Mesenchymal stem cell (in vitro differentiated cells and primary cell): ENCODE results near the gene MEMO1.
"Not testable (repeated sequence)": the region's sequence is repeated elsewhere in the genome, so short reads cannot be mapped to it uniquely, and the experiment has no call there.

ENCODE experiments used
- DNase-seq: peaks from one replicate; pipeline ENCODE4 v3.0.0-alpha.2; 2013
- H2AFZ ChIP-seq: one replicate; pipeline ENCODE4 v1.6.1; 2013; ENCODE audit warnings: low read depth, mild to moderate bottlenecking, control low read depth, inconsistent platforms, low read length, moderate library complexity
- H2AK5ac ChIP-seq: 2 replicates; pipeline ENCODE4 v1.6.1; 2013; ENCODE audit warnings: low read length, moderate library complexity, mild to moderate bottlenecking, inconsistent platforms; ENCODE audit not compliant: severe bottlenecking
- H2BK120ac ChIP-seq: one replicate; pipeline ENCODE4 v1.6.1; 2013; ENCODE audit warnings: low read depth, mild to moderate bottlenecking, inconsistent platforms, low read length, moderate library complexity
- H2BK12ac ChIP-seq, 2 experiments: one replicate each; pipeline ENCODE4 v1.6.1; 2013; ENCODE audit warnings: inconsistent platforms in 2 of 2, low read length in 2 of 2, mild to moderate bottlenecking in 2 of 2, moderate library complexity in 2 of 2, control low read depth in 1 of 2
- H2BK15ac ChIP-seq: one replicate; pipeline ENCODE4 v1.6.1; 2013; ENCODE audit warnings: mild to moderate bottlenecking, low read depth, inconsistent platforms; ENCODE audit not compliant: poor library complexity, severe bottlenecking
- H2BK5ac ChIP-seq: 2 replicates; pipeline ENCODE4 v1.6.1; 2013; ENCODE audit warnings: low read depth, mild to moderate bottlenecking, low read length, control low read depth, inconsistent platforms; ENCODE audit not compliant: poor library complexity, severe bottlenecking
- H3K14ac ChIP-seq, 2 experiments: one replicate each; pipeline ENCODE4 v1.6.1; 2013; ENCODE audit warnings: inconsistent platforms in 2 of 2, low read length in 2 of 2, control low read depth in 1 of 2, mild to moderate bottlenecking in 1 of 2, moderate library complexity in 1 of 2
- H3K18ac ChIP-seq, 2 experiments: one replicate each; pipeline ENCODE4 v1.6.1; 2013; ENCODE audit warnings: inconsistent platforms in 2 of 2, low read length in 2 of 2, control low read depth in 1 of 2, low read depth in 1 of 2, mild to moderate bottlenecking in 1 of 2
- H3K23ac ChIP-seq, 2 experiments: one replicate each; pipeline ENCODE4 v1.6.1; 2013; ENCODE audit warnings: inconsistent platforms in 2 of 2, low read length in 2 of 2, mild to moderate bottlenecking in 2 of 2, moderate library complexity in 2 of 2, control low read depth in 1 of 2
- H3K27ac ChIP-seq: 2 replicates; pipeline ENCODE4 v1.5.1; 2013; ENCODE audit warnings: mild to moderate bottlenecking, moderate library complexity, low read length, control low read depth, inconsistent platforms; ENCODE audit not compliant: poor library complexity, severe bottlenecking
- H3K27me3 ChIP-seq, 2 experiments: 2 replicates each; pipeline versions ENCODE4 v1.6.1 to v1.7.0; 2013; ENCODE audit warnings: low read length in 2 of 2, mild to moderate bottlenecking in 2 of 2, moderate library complexity in 2 of 2, control low read depth in 1 of 2, inconsistent platforms in 1 of 2; ENCODE audit not compliant: control insufficient read depth in 1 of 2, insufficient read depth in 1 of 2
- H3K36me3 ChIP-seq, 2 experiments: 2 replicates each; pipeline versions ENCODE4 v1.6.1 to v1.7.0; 2013; ENCODE audit warnings: low read length in 2 of 2, control low read depth in 1 of 2, inconsistent platforms in 1 of 2, low read depth in 1 of 2, mild to moderate bottlenecking in 1 of 2; ENCODE audit not compliant: insufficient read depth in 2 of 2, control insufficient read depth in 1 of 2
- H3K4ac ChIP-seq, 2 experiments: one replicate each; pipeline ENCODE4 v1.6.1; 2013; ENCODE audit warnings: inconsistent platforms in 2 of 2, low read length in 2 of 2, mild to moderate bottlenecking in 2 of 2, moderate library complexity in 2 of 2, control low read depth in 1 of 2, low read depth in 1 of 2
- H3K4me1 ChIP-seq: 2 replicates; pipeline ENCODE4 v1.6.1; 2013; ENCODE audit warnings: low read depth, low read length, control low read depth; ENCODE audit not compliant: control insufficient read depth, insufficient read depth
- H3K4me2 ChIP-seq: 2 replicates; pipeline ENCODE4 v1.6.1; 2013; ENCODE audit warnings: low read length, mild to moderate bottlenecking, inconsistent platforms; ENCODE audit not compliant: poor library complexity, severe bottlenecking
- H3K4me3 ChIP-seq, 2 experiments: 2 replicates each; pipeline versions ENCODE4 v1.5.1 to v1.7.0; 2013; ENCODE audit warnings: low read length in 2 of 2, mild to moderate bottlenecking in 2 of 2, control low read depth in 1 of 2, low read depth in 1 of 2; ENCODE audit not compliant: insufficient read depth in 1 of 2
- H3K79me1 ChIP-seq: replicated peaks from 2 replicates; pipeline ENCODE4 v1.6.1; 2013; ENCODE audit warnings: mild to moderate bottlenecking, control low read depth, low read length, inconsistent platforms; ENCODE audit not compliant: poor library complexity, severe bottlenecking
- H3K9ac ChIP-seq: 2 replicates; pipeline ENCODE4 v1.7.0; 2013; ENCODE audit warnings: mild to moderate bottlenecking, low read length, moderate library complexity
- H3K9me3 ChIP-seq: 2 replicates; pipeline ENCODE4 v1.7.0; 2013; ENCODE audit warnings: mild to moderate bottlenecking, low read length; ENCODE audit not compliant: control insufficient read depth
- H4K8ac ChIP-seq: one replicate; pipeline ENCODE4 v1.6.1; 2013; ENCODE audit warnings: inconsistent platforms, mild to moderate bottlenecking, low read length, moderate library complexity
- H4K91ac ChIP-seq: one replicate; pipeline ENCODE4 v1.6.1; 2013; ENCODE audit warnings: mild to moderate bottlenecking, low read length, inconsistent platforms
- WGBS: methylation state at CpG from one replicate; pipeline ENCODE4 v1.1.7; 2013; ENCODE audit warnings: mixed read lengths; 5-methylcytosine and 5-hydroxymethylcytosine counted together

The MEMO1 gene

GRCh38 chr2:32018789-32019482 lies 8.1 kb upstream of the MEMO1 start:
- not testable (repeated sequence) for H2BK120ac ChIP-seq, DNase-seq, H2AK5ac ChIP-seq, H3K4me1 ChIP-seq, H3K4me3 ChIP-seq, H3K27me3 ChIP-seq, H3K79me1 ChIP-seq, H4K8ac ChIP-seq, H3K4me2 ChIP-seq, H4K91ac ChIP-seq, H2AFZ ChIP-seq, H2BK15ac ChIP-seq, H3K18ac ChIP-seq, H3K14ac ChIP-seq, H3K9ac ChIP-seq, H3K4ac ChIP-seq, H3K9me3 ChIP-seq, H3K27ac ChIP-seq, H3K23ac ChIP-seq, H2BK12ac ChIP-seq, H2BK5ac ChIP-seq
- H3K36me3 ChIP-seq: peaks cover 28 to 54% of the 10 kb centered on the region in 2 experiments
- 98% methylated on average over 9 of the region's 9 CpGs for WGBS

GRCh38 chr2:32012872-32013271 lies 2.1 kb upstream of the MEMO1 start:
- no peak overlapping the region for H3K14ac ChIP-seq
- H3K4ac ChIP-seq: no peak overlapping the region
- H2BK120ac ChIP-seq: no peak overlapping the region
- WGBS: 100% methylated on average over 1 of the region's 1 CpG
- H3K4me1 ChIP-seq: peaks cover 3% of the 10 kb centered on the region
- no peak overlapping the region for H2BK15ac ChIP-seq
- H3K23ac ChIP-seq: no peak overlapping the region
- H3K79me1 ChIP-seq: peaks cover 4% of the 10 kb centered on the region
- no peak overlapping the region for H3K4me2 ChIP-seq
- no peak for DNase-seq
- H2AK5ac ChIP-seq: no peak overlapping the region
- no peak overlapping the region for H2BK12ac ChIP-seq
- H3K18ac ChIP-seq: no peak overlapping the region
- no peaks in the 10 kb centered on the region for H3K9me3 ChIP-seq
- no peak overlapping the region for H3K4me3 ChIP-seq
- no peak overlapping the region for H3K9ac ChIP-seq
- H2AFZ ChIP-seq: no peak overlapping the region
- no peak overlapping the region for H2BK5ac ChIP-seq
- no peak overlapping the region for H4K8ac ChIP-seq
- H3K36me3 ChIP-seq: peaks cover 13 to 14% of the 10 kb centered on the region in 2 experiments
- H3K27ac ChIP-seq: no peak overlapping the region
- H3K27me3 ChIP-seq: no peaks in the 10 kb centered on the region
- H4K91ac ChIP-seq: no peak overlapping the region

- 96% methylated on average over 4 of the region's 5 CpGs for WGBS
- Histone ChIP-seq H2BK5ac (no peak overlapping the region), H3K9ac (peak overlapping the region; percentile 91), H3K14ac (no peak overlapping the region), H3K36me3 (peaks cover 5 to 13% of the 10 kb centered on the region in 2 experiments), H2BK15ac (no peak overlapping the region), H4K8ac (no peak overlapping the region), H3K18ac (peak overlapping the region in 1 of 2 experiments; percentile 54), H4K91ac (no peak overlapping the region), H2AK5ac (peak overlapping the region; percentile 52), H2BK12ac (no peak overlapping the region), H3K4ac (peak overlapping the region in 1 of 2 experiments; percentile 82), H3K9me3 (no peaks in the 10 kb centered on the region), H2AFZ (no peak overlapping the region), H3K23ac (no peak overlapping the region), H2BK120ac (no peak overlapping the region), H3K27me3 (no peaks in the 10 kb centered on the region), H3K4me3 (peak overlapping the region in 1 of 2 experiments; percentile 89), H3K27ac (peak overlapping the region; percentile 93), H3K4me2 (no peak overlapping the region), H3K4me1 (peaks cover 5% of the 10 kb centered on the region), H3K79me1 (peaks cover 4% of the 10 kb centered on the region)
- DNase-seq: no peak
Observed at GRCh38 chr2:32011485-32011960, 715 bp upstream of the MEMO1 start.

- not testable (repeated sequence) for H3K23ac ChIP-seq, H4K91ac ChIP-seq, H3K14ac ChIP-seq, H3K4ac ChIP-seq, H3K79me1 ChIP-seq, H2AFZ ChIP-seq, H3K27me3 ChIP-seq, H2BK12ac ChIP-seq, H3K9me3 ChIP-seq, H4K8ac ChIP-seq, H3K36me3 ChIP-seq, H3K4me1 ChIP-seq, H2BK15ac ChIP-seq, H3K27ac ChIP-seq, H2BK5ac ChIP-seq, H2AK5ac ChIP-seq, H3K4me2 ChIP-seq
- peak overlapping the region; percentile 50 for H2BK120ac ChIP-seq
- peak overlapping the region in 1 of 2 experiments; percentile 49 for H3K18ac ChIP-seq
- peak overlapping the region; percentile 40 for H3K9ac ChIP-seq
- peak; percentile 68 for DNase-seq
- H3K4me3 ChIP-seq: peak overlapping the region in 1 of 2 experiments; percentile 81
- no CpG with 5 or more reads among the region's 43 CpGs for WGBS
Observed at GRCh38 chr2:32010280-32010669, 533 bp downstream of the MEMO1 start.
